GM23248 (cell line): ENCODE measurements around the gene ABCB7. TPM values are rescaled to one million over a fixed set of nuclear protein-coding genes. Genes with fewer than 3 reads are reported as not detected.

Experiments used
- DNase-seq: peaks from one replicate; pipeline ENCODE4 v3.0.0-alpha.2; 2015
- H2AFZ ChIP-seq: fragments of 200-600 bp; sonication (generic); 2 replicates; pipeline ENCODE4 v1.6.1; 2016; ENCODE audit warnings: antibody characterized with exemption
- H3F3A ChIP-seq: fragments of 200-600 bp; sonication (generic); 2 replicates; pipeline ENCODE4 v1.6.1; 2016; ENCODE audit warnings: mild to moderate bottlenecking, antibody characterized with exemption, mixed run types; ENCODE audit not compliant: insufficient read depth
- H3K27ac ChIP-seq: fragments of 200-600 bp; sonication (generic); 2 replicates; pipeline ENCODE4 v1.5.1; 2016; ENCODE audit warnings: mild to moderate bottlenecking
- H3K27me3 ChIP-seq: fragments of 200-600 bp; sonication (generic); replicated peaks from 2 replicates; pipeline ENCODE4 v1.6.1; 2016; ENCODE audit warnings: mild to moderate bottlenecking; ENCODE audit not compliant: insufficient read depth
- H3K36me3 ChIP-seq: fragments of 200-600 bp; sonication (generic); 2 replicates; pipeline ENCODE4 v1.6.1; 2016; ENCODE audit warnings: low read depth, mild to moderate bottlenecking
- H3K4me1 ChIP-seq: fragments of 200-600 bp; sonication (generic); 2 replicates; pipeline ENCODE4 v1.6.1; 2016; ENCODE audit warnings: mild to moderate bottlenecking; ENCODE audit not compliant: insufficient read depth
- H3K4me2 ChIP-seq: fragments of 200-600 bp; sonication (generic); one replicate; pipeline ENCODE4 v1.6.1; 2016; ENCODE audit warnings: mild to moderate bottlenecking; ENCODE audit not compliant: unreplicated experiment
- H3K4me3 ChIP-seq: fragments of 200-600 bp; sonication (generic); 2 replicates; pipeline ENCODE4 v1.5.1; 2016; ENCODE audit warnings: mild to moderate bottlenecking
- H3K79me2 ChIP-seq: fragments of 200-600 bp; sonication (generic); 2 replicates; pipeline ENCODE4 v1.6.1; 2016; ENCODE audit warnings: mild to moderate bottlenecking; ENCODE audit not compliant: insufficient read depth
- H3K9ac ChIP-seq: fragments of 200-600 bp; sonication (generic); 2 replicates; pipeline ENCODE4 v1.6.1; 2016; ENCODE audit warnings: mild to moderate bottlenecking
- H3K9me2 ChIP-seq: fragments of 200-600 bp; sonication (generic); 2 replicates; pipeline ENCODE4 v1.6.1; 2016; ENCODE audit warnings: mixed run types, mild to moderate bottlenecking, moderate library complexity; ENCODE audit not compliant: insufficient read depth
- H3K9me3 ChIP-seq: fragments of 200-600 bp; sonication (generic); one replicate; pipeline ENCODE4 v1.6.1; 2017; ENCODE audit warnings: low read depth
- H4K20me1 ChIP-seq: fragments of 200-600 bp; sonication (generic); 2 replicates; pipeline ENCODE4 v1.6.0; 2016; ENCODE audit not compliant: insufficient read depth
- EZH2 ChIP-seq: fragments of 200-600 bp; sonication (generic); IDR thresholded peaks from 2 replicates; pipeline ENCODE4 v1.6.1; 2018; ENCODE audit warnings: antibody characterized with exemption, mild to moderate bottlenecking; ENCODE audit not compliant: insufficient read depth, poor library complexity, severe bottlenecking
- EZH2phosphoT487 ChIP-seq: fragments of 200-600 bp; sonication (generic); IDR thresholded peaks from 2 replicates; pipeline ENCODE4 v1.6.1; 2018; ENCODE audit warnings: antibody characterized with exemption, moderate library complexity, mild to moderate bottlenecking, low read depth; ENCODE audit not compliant: insufficient read depth
- WGBS, 2 experiments: methylation state at CpG; one replicate each; pipeline ENCODE4 v1.1.6; 2015 to 2017; ENCODE audit warnings: low lambda C conversion rate in 2 of 2, low coverage in 1 of 2; ENCODE audit errors: missing lambda C conversion rate in 2 of 2; 5-methylcytosine and 5-hydroxymethylcytosine counted together
- in situ Hi-C: fragments of 300-500 bp; cut with MboI; formaldehyde crosslinking; loops from 2 replicates; pipeline ENCODE4 v1.15.0; 2020
- polyA plus RNA-seq: library from polyadenylated mRNA; unstranded; fragments of >200 nt; fragmentation: Nextera tagmentation; extraction: Ambion mirVana; gene quantifications from 2 replicates; pipeline ENCODE4 v1.2.1, GENCODE V29; 2016
- total RNA-seq: library from RNA; depleted of rRNA; stranded (reverse); fragments of >200 nt; shearing (Covaris generic); gene quantifications from 2 replicates; pipeline ENCODE4 v1.2.3, GENCODE V29; 2014

Gene ABCB7
- total and polyA plus RNA-seq, 2 experiments from 2014 or later = 5.0 to 12.2 TPM

- Histone ChIP-seq H3K4me3 (no peak overlapping the region), H4K20me1 (no peaks in the 10 kb centered on the region), H2AFZ (no peak overlapping the region), H3K9me3 (no peaks in the 10 kb centered on the region), H3K79me2 (no peaks in the 10 kb centered on the region), H3K27ac (no peak overlapping the region), H3K27me3 (no peaks in the 10 kb centered on the region), H3K36me3 (no peaks in the 10 kb centered on the region), H3K4me2 (no peak overlapping the region), H3K4me1 (no peaks in the 10 kb centered on the region), H3K9ac (no peak overlapping the region), H3K9me2 (no peaks in the 10 kb centered on the region), H3F3A (no peaks in the 10 kb centered on the region)
- DNase-seq = no peak
- TF ChIP-seq EZH2 (no peak), EZH2phosphoT487 (no peak)
- in situ Hi-C loops = no loop called here
- WGBS, 2 experiments = 87 to 90% methylated on average over 4 to 6 of the region's 6 CpGs
Observed at GRCh38 chrX:75107863-75108509, 48.1 kb downstream of the ABCB7 start.

GRCh38 chrX:75106772-75107171 is 49.3 kb downstream of the ABCB7 start:
- Histone ChIP-seq H3K79me2 (no peaks in the 10 kb centered on the region), H3K27ac (no peak overlapping the region), H3K4me1 (no peaks in the 10 kb centered on the region), H4K20me1 (no peaks in the 10 kb centered on the region), H3K9me3 (no peaks in the 10 kb centered on the region), H3F3A (no peaks in the 10 kb centered on the region), H3K9me2 (no peaks in the 10 kb centered on the region), H3K4me3 (no peak overlapping the region), H3K27me3 (no peaks in the 10 kb centered on the region), H2AFZ (no peak overlapping the region), H3K36me3 (no peaks in the 10 kb centered on the region), H3K9ac (no peak overlapping the region), H3K4me2 (no peak overlapping the region)
- in situ Hi-C loops = no loop called here
- TF ChIP-seq EZH2 (no peak), EZH2phosphoT487 (no peak)
- no peak for DNase-seq
- 98 to 100% methylated on average over 4 to 10 of the region's 10 CpGs for WGBS, 2 experiments

GRCh38 chrX:75096331-75096730 is 59.8 kb downstream of the ABCB7 start:
- no peak overlapping the region for H3K27ac ChIP-seq
- WGBS, 2 experiments = 100% methylated on average over 1 of the region's 1 CpG
- H3K9me3 ChIP-seq = no peaks in the 10 kb centered on the region
- H3K27me3 ChIP-seq = no peaks in the 10 kb centered on the region
- in situ Hi-C loops = no loop called here
- H3K4me3 ChIP-seq = no peak overlapping the region
- H3K4me1 ChIP-seq = no peaks in the 10 kb centered on the region
- H3F3A ChIP-seq = no peaks in the 10 kb centered on the region
- H3K9ac ChIP-seq = no peak overlapping the region
- H3K4me2 ChIP-seq = no peak overlapping the region
- TF ChIP-seq EZH2phosphoT487 (no peak), EZH2 (no peak)
- DNase-seq = no peak
- no peaks in the 10 kb centered on the region for H3K36me3 ChIP-seq
- H3K79me2 ChIP-seq = no peaks in the 10 kb centered on the region
- no peaks in the 10 kb centered on the region for H3K9me2 ChIP-seq
- H2AFZ ChIP-seq = no peak overlapping the region
- H4K20me1 ChIP-seq = no peaks in the 10 kb centered on the region

GRCh38 chrX:75086731-75087195 is 69.3 kb downstream of the ABCB7 start:
- Histone ChIP-seq H3K4me1 (no peaks in the 10 kb centered on the region), H3K4me2 (no peak overlapping the region)

More at GRCh38 chrX:75086731-75087195, 69.3 kb downstream of the ABCB7 start:
- in situ Hi-C loops = no loop called here
- TF ChIP-seq EZH2 (no peak), EZH2phosphoT487 (no peak)
- Histone ChIP-seq H3K27me3 (no peaks in the 10 kb centered on the region), H3K9me2 (no peaks in the 10 kb centered on the region), H3K9ac (no peak overlapping the region), H3K36me3 (no peaks in the 10 kb centered on the region), H3K9me3 (no peaks in the 10 kb centered on the region), H3K79me2 (no peaks in the 10 kb centered on the region), H3F3A (no peaks in the 10 kb centered on the region), H3K4me3 (no peak overlapping the region), H4K20me1 (no peaks in the 10 kb centered on the region), H3K27ac (no peak overlapping the region), H2AFZ (no peak overlapping the region)
- 91 to 100% methylated on average over 2 of the region's 2 CpGs for WGBS, 2 experiments
- DNase-seq = no peak
